Measurements from ENCODE around the gene IRX2. TPM values are rescaled to one million over a fixed set of nuclear protein-coding genes. Genes with fewer than 3 reads are reported as not detected.

IRX2 gene
- 10 to 100 TPM; 24.8 to 28.8 (median 27.7) TPM for polyA plus RNA-seq (ENCODE audit: insufficient read length in 4 of 4)

GRCh38 chr5:2751592-2752021 is at the start of gene IRX2:
TSS of gene IRX2 (minus strand) at chr5:2751677. CDS start at chr5:2751413, 264 bp downstream.
- peak in 1 of 4 donors; percentile 73 for DNase-seq (ENCODE audit: low read depth in 4 of 4, low spot score in 2 of 4)

DNA sequence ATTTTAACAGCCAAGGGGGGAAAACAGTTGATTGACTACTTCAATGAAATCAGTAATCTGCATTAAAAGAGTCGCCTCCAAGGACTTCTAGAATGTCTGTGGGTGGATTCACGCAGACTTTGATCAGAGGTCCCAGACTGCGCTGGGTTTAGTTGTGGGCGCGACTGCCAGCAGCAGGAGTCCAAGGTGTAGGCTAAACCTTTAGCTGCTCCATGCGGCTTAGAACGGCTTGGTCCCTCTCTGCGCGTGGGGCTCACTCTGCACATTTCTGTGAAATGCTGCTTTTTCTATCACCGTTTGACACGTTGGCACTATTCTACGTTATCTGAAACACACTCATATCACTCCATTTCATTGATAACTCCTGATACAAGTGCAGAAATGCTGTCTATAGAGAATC is 48.6 kb upstream of the IRX2 start:
- no peak for DNase-seq (ENCODE audit: low read depth in 4 of 4, low spot score in 2 of 4)

- no peak for DNase-seq (ENCODE audit: low read depth in 4 of 4, low spot score in 2 of 4)
Observed at GRCh38 chr5:2797981-2798380, 46.5 kb upstream of the IRX2 start.

GRCh38 chr5:2797160-2797559 is 45.7 kb upstream of the IRX2 start:
- DNase-seq (ENCODE audit: low read depth in 4 of 4, low spot score in 2 of 4): no peak

DNA sequence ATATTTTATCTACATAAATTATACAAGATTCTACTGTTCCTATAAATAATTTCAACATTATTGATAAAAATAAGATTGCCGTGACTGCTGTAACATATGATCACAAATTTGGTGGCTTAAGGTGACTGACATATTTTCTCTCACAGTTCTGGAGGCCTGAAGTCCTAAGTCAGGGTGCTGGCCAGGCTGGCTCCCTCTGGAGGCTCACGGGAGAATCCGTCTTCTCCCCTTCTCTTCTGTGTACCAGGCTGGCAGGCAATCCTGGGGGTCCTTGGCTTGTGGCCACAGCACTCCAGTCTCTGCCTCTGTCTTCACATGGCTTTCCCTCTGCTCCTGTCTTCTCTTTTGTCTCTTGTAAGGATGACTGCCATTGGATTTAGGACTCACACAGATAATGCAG is 31.7 kb upstream of the IRX2 start:
- no peak for DNase-seq (ENCODE audit: low read depth in 4 of 4, low spot score in 2 of 4)

DNA sequence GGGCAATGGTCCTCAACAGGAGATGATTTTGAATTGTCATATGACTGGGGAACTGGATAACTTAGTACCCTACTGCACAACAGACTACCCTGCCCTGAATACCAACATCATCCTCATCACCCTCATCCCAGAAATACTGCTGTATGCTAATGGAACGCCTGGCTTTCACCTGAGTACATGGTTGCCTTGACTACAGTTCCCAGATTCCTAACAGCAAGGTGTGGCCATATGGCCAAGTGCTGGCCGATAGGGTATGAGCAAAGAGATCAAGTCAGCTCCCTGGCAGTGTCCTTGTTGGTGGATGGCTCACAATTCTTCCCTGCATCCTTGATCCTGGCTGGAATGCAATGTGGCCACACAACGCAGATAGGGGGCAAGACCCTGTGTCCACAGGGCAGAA is 31.2 kb upstream of the IRX2 start:
- DNase-seq (ENCODE audit: low read depth in 4 of 4, low spot score in 2 of 4): no peak

- DNase-seq (ENCODE audit: low read depth in 4 of 4, low spot score in 2 of 4): no peak
Observed at GRCh38 chr5:2780421-2781171, 29.1 kb upstream of the IRX2 start.

DNA sequence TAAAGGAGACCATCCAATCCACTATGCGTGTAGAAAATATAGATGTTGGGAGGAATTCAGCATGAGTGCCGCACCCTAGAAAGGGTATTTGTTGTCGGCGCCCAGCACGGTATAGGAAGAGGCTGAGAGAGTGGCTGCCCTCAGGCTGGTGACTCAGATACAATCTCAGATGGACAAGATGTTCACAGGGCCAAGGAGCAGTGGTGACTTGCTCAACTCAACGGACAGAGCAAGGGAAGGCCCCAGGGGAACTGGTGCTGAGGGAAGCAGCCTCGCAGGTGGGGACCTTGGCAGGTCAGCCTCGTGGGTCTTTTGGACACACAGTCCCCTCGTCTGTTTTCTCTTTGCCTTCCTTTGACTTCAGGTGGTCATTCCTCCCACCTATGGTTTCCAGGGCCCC is 28.0 kb upstream of the IRX2 start:
- no peak for DNase-seq (ENCODE audit: low read depth in 4 of 4, low spot score in 2 of 4)

DNA sequence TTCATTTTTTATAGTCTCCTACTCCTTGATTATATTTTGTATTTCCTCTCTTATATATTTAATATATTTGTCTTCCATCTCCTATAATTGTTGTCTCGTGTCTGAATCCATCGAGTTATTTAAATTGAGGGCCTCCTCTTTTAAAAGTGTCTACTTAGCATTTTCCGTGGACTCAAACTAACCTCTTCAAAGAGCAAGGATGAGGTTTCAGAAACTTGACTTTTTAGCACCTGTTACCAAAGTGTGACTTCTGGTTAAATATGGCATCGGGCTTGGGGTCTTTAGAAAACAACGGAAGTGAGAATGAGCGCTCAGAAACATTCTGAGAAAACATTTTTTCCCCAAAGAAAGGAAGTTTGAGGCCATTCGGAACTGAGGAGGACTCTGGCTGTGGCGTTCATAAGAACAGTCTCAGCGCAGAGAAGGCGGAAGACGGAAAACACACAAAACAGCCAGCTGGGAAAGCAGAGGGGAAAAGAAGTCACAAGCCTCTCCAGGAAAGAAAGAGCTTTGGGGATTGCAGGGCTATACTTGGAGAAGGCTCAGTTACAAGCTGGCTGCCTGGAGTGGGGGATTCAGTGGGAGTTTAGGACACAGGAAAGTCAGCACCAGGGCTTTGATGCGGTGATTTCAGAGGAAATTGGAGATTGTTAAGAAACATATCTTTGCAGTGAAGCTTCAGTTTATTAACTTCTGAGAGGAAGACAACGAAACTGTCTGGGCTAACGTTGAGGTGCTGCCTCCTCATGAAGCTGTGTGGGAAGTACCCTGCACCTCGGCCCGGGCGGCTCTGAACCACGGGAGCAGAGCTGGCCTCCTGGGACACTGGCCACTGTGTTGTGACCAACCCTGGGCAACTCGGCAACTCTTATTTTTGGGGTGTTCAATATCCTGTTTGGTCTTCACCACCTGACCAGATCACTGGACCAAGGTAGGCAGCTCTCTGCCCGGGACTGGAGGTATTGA is 25.1 kb upstream of the IRX2 start:
- no peak for DNase-seq (ENCODE audit: low read depth in 4 of 4, low spot score in 2 of 4)

DNA sequence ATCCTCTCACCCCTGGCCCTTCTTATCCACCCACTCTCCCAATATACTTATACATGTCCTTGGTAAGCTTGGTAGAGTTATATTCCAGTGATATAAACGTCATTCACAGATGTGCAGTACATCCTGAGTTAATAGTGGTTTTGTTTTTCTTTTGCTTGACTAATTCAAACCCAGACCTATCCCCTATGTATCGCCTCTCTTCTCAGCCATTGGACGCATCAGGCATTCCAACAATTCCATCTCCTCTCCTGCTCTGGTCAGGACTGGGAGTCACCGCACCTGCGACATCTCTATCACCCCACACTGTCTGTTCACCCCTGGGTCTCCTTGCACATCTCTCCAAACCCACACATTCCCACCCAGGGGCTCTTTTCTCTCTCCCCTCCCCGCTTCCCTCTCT is 21.9 kb upstream of the IRX2 start:
- DNase-seq (ENCODE audit: low read depth in 4 of 4, low spot score in 2 of 4): no peak

DNA sequence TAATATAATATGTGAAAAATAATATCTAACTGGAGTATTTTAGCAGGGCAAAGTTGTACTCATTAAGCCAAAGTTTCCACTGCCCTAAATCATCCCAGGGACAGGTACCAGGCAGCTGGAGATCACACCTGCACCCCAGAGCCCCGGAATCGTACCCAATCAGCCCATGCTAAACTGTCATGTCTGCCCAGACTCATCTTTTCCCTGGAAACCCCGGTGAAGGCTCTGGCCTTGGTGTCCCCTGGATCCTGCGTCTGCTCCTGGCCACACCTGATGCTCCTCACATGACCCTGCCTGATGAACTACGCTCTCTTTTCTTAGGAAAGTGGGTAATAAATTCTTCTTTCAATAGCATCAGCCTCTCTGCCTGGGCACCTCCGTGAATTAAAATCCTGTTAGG is 15.6 kb upstream of the IRX2 start:
- DNase-seq (ENCODE audit: low read depth in 4 of 4, low spot score in 2 of 4): no peak

- no peak for DNase-seq (ENCODE audit: low read depth in 4 of 4, low spot score in 2 of 4)
Observed at GRCh38 chr5:2764581-2764980, 13.1 kb upstream of the IRX2 start.

- no peak for DNase-seq (ENCODE audit: low read depth in 4 of 4, low spot score in 2 of 4)
Observed at GRCh38 chr5:2763533-2763794, 12.0 kb upstream of the IRX2 start.

- DNase-seq (ENCODE audit: low read depth in 4 of 4, low spot score in 2 of 4): no peak
Observed at GRCh38 chr5:2762744-2763532, 11.5 kb upstream of the IRX2 start.

DNA sequence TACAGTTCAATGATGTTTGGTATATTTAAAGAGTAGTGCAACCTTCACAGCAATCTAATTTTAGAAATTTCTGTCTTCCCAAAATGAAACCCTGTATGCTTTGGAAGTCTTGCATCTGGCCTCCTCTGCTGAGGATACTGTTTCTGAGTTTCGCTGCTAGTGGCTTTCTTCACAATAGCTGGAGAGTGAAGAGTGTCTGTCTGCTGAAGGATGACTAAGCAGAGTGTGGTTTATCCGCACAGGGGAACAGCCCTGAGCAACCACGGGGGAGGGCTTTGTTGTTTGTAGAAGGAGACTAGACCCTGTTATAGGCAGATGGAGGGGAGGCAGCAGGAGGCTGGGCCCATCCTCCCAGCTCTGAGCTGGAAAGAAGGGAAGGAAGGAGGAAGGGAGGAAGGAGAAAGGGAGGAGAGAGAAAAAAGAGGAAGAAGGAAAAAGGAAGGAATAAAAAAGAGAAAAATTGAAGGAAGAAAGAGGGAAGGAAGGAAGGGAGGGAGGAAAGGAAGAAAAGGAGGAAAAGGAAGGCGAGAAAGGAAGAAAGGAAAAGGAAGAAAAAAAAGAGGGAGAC is 10.5 kb upstream of the IRX2 start:
- no peak for DNase-seq (ENCODE audit: low read depth in 4 of 4, low spot score in 2 of 4)

DNA sequence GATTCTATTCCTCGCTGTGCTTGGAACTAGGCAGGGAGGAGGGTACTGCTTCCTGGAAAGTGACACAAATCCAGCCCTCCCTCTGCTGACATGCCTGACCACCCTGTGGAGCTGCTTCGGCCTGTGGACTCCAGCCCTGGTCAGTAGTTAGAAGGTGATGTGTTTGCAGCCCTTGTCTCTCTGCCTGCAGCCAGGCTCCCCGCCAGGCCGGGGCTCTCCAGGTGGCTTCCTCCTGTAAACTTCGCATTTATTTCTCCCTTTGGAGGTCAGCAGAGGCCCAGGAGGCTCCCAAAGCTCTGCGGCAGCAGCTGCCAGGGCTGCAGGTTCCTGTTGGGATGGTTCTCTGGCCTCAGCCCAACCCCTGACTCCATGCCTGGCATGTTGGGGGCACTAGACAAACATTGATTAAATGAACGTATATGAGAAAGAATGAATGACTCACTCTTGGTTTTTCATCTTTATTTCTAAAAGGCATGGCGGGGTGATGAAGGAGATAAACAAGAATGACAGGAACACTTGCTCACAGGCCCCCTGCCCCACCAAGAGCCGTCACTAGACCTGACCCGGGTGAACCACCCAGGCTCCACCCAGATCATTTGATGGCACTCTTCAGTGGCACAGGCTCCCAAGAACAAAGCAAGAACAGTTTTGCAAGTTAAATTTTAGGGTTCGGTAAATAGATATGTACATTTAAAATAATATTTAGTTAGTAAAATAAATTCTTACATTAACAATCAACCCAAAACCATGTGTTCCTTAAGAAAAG is 8.4 kb upstream of the IRX2 start:
- DNase-seq (ENCODE audit: low read depth in 4 of 4, low spot score in 2 of 4): no peak

- DNase-seq (ENCODE audit: low read depth in 4 of 4, low spot score in 2 of 4): no peak
Observed at GRCh38 chr5:2759091-2759490, 7.6 kb upstream of the IRX2 start.

DNA sequence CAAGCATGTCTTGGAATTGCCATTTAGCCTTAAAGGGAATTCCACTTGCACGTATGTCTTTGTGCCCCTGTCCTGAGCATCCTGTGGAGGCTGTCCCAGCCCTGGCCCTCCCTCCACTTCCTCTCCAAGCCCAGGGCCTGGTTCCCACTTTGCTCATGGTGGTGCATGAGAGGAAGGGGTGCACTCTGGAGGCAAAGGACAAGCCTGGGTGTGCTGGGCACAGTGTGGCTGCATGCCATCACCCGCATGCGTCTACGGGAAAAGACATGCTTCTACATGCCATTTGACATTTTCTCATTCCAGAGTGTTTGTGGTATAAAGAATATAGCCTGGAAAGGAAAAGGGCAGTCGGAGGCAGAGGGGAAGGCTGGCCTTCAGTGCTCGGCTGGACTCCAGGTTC is 7.2 kb upstream of the IRX2 start:
- no peak for DNase-seq (ENCODE audit: low read depth in 4 of 4, low spot score in 2 of 4)

DNA sequence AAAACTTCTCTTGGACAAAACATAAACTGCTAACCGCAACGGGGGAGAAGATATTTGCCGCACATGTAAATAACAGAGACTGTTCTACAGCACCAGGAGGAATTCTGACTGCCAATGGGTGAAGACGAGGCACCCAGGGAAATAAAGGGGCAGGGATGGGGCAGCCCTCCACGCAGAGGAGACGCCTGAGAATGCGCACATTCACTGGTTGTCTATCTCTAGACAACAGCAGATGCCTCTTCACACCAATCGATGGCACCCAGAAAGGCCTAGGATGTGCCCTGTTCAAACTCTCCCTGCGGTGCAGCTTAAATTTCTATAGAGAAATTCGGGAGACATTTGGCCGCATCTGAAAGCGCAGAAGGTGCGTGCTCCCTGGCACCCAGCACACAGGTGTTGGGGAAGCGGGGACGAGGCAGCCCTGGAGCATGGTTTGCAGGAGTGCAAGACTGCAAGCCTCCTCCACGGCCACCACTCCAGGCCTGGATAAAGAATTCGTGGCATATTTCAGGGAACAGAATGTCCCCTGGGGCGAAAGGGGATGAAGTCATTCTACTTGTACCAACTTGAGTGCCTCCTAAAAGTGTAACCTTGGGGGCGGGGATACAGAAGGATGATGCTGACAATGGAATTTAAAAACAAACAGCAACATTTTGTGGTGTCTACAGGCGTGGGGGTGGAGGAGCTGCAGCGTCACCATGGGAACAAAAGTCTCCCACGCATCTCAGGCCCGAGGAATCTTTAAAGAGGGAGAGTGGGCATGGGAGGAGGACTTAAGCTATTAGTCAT is 6.3 kb upstream of the IRX2 start:
- DNase-seq (ENCODE audit: low read depth in 4 of 4, low spot score in 2 of 4): no peak

All from left renal cortex interstitium (tissue), 4 donors.